Measurements from ENCODE around the gene IPPK. TPM values are rescaled to one million over a fixed set of nuclear protein-coding genes. Genes with fewer than 3 reads are reported as not detected.

IPPK gene
- total RNA-seq, 1 experiment from 2014 or later, result 5.4 TPM

- DNase-seq (ENCODE audit: low read depth), result no peak
Measured at GRCh38 chr9:92614763-92615461, 55.0 kb downstream of the IPPK start.

- no peak for DNase-seq (ENCODE audit: low read depth)
Measured at GRCh38 chr9:92614123-92614510, 55.8 kb downstream of the IPPK start.

- DNase-seq (ENCODE audit: low read depth), result no peak
Measured at GRCh38 chr9:92613268-92614122, 56.4 kb downstream of the IPPK start.

GRCh38 chr9:92612816-92613215, 57.1 kb downstream of the IPPK start:
- DNase-seq (ENCODE audit: low read depth), result no peak

GRCh38 chr9:92612292-92612691, 57.6 kb downstream of the IPPK start:
- DNase-seq (ENCODE audit: low read depth), result no peak

GRCh38 chr9:92611621-92612285, 58.2 kb downstream of the IPPK start:
- DNase-seq (ENCODE audit: low read depth), result no peak

- no peak for DNase-seq (ENCODE audit: low read depth)
Measured at GRCh38 chr9:92610470-92611420, 59.2 kb downstream of the IPPK start.

- DNase-seq (ENCODE audit: low read depth), result no peak
Measured at GRCh38 chr9:92608909-92609445, 61.0 kb downstream of the IPPK start.

GRCh38 chr9:92608241-92608908, 61.6 kb downstream of the IPPK start:
- DNase-seq (ENCODE audit: low read depth), result no peak

GRCh38 chr9:92607773-92608172, 62.2 kb downstream of the IPPK start:
- DNase-seq (ENCODE audit: low read depth), result peak; percentile 78

GRCh38 chr9:92607088-92607487, 62.8 kb downstream of the IPPK start:
- DNase-seq (ENCODE audit: low read depth), result no peak

GRCh38 chr9:92605224-92605623, 64.7 kb downstream of the IPPK start:
- DNase-seq (ENCODE audit: low read depth), result no peak

- no peak for DNase-seq (ENCODE audit: low read depth)
Measured at GRCh38 chr9:92603990-92604389, 65.9 kb downstream of the IPPK start.

- no peak for DNase-seq (ENCODE audit: low read depth)
Measured at GRCh38 chr9:92603100-92603499, 66.8 kb downstream of the IPPK start.

GRCh38 chr9:92602413-92602812, 67.5 kb downstream of the IPPK start:
- no peak for DNase-seq (ENCODE audit: low read depth)

GRCh38 chr9:92601451-92601850, 68.5 kb downstream of the IPPK start:
- no peak for DNase-seq (ENCODE audit: low read depth)

GRCh38 chr9:92600462-92601261, 69.3 kb downstream of the IPPK start:
- no peak for DNase-seq (ENCODE audit: low read depth)

- no peak for DNase-seq (ENCODE audit: low read depth)
Measured at GRCh38 chr9:92599938-92600461, 69.9 kb downstream of the IPPK start.

- no peak for DNase-seq (ENCODE audit: low read depth)
Measured at GRCh38 chr9:92598382-92598781, 71.5 kb downstream of the IPPK start.

GRCh38 chr9:92595930-92596329, 74.0 kb downstream of the IPPK start:
- no peak for DNase-seq (ENCODE audit: low read depth)
